Lung (tissue), 12 donors: Measurements from ENCODE around the gene MRPL42. TPM values are rescaled to one million over a fixed set of nuclear protein-coding genes. Genes with fewer than 3 reads are reported as not detected.

Experiments used
- ATAC-seq: fragments of 200-7000 bp; cut with Tn5 transposase; one replicate; pipeline ENCODE4 v1.9.1; 2020; ENCODE audit warnings: moderate number of reproducible peaks; ENCODE audit not compliant: insufficient read depth, low FRiP score
- DNase-seq, 3 donors: peaks; one replicate each; pipeline ENCODE4 v3.0.0-alpha.2; 2013 to 2017
- H3K27ac ChIP-seq, 2 donors: one replicate each; pipeline ENCODE4 v1.5.1; 2013; ENCODE audit warnings: mild to moderate bottlenecking in 2 of 2, moderate library complexity in 2 of 2, control low read depth in 1 of 2, inconsistent platforms in 1 of 2, low read depth in 1 of 2, low read length in 1 of 2
- H3K27me3 ChIP-seq, 3 donors: one replicate each; pipeline ENCODE4 v1.5.1; 2013; ENCODE audit warnings: low read length in 2 of 3; ENCODE audit not compliant: control insufficient read depth in 3 of 3, insufficient read depth in 3 of 3
- H3K36me3 ChIP-seq, 4 donors: one replicate each; pipeline ENCODE4 v1.5.1; 2013; ENCODE audit warnings: low read length in 4 of 4, mild to moderate bottlenecking in 1 of 4, moderate library complexity in 1 of 4; ENCODE audit not compliant: control insufficient read depth in 4 of 4, insufficient read depth in 4 of 4
- H3K4me1 ChIP-seq, 5 donors: one replicate each; pipeline ENCODE4 v1.5.1; 2013; ENCODE audit warnings: low read length in 5 of 5, mild to moderate bottlenecking in 2 of 5, moderate library complexity in 1 of 5; ENCODE audit not compliant: control insufficient read depth in 5 of 5, insufficient read depth in 5 of 5
- H3K4me3 ChIP-seq: one replicate; pipeline ENCODE4 v1.5.1; 2013; ENCODE audit warnings: mild to moderate bottlenecking, control low read depth, moderate library complexity
- H3K9ac ChIP-seq, 2 donors: one replicate each; pipeline ENCODE4 v1.5.1; 2013; ENCODE audit warnings: low read length in 2 of 2, control low read depth in 1 of 2; ENCODE audit not compliant: insufficient read depth in 1 of 2
- H3K9me3 ChIP-seq, 4 donors: one replicate each; pipeline ENCODE4 v1.5.1; 2013; ENCODE audit warnings: low read length in 3 of 4, mild to moderate bottlenecking in 1 of 4, moderate library complexity in 1 of 4; ENCODE audit not compliant: control insufficient read depth in 4 of 4, insufficient read depth in 3 of 4
- CTCF ChIP-seq: IDR thresholded peaks from 2 replicates; pipeline ENCODE4 v1.5.1; 2012; ENCODE audit warnings: mild to moderate bottlenecking; ENCODE audit errors: control extremely low read depth, extremely low read depth
- WGBS, 2 donors: extraction: QIAGEN DNeasy Blood & Tissue Kit; methylation state at CpG; one replicate each; pipeline ENCODE4 v1.1.7; 2013; 5-methylcytosine and 5-hydroxymethylcytosine counted together
- polyA plus RNA-seq, 2 donors: library from polyadenylated mRNA; stranded (reverse); fragments of 200-250 nt; gene quantifications; one replicate each; pipeline ENCODE4 v1.2.1, GENCODE V29; 2013
- total RNA-seq, 2 donors: library from RNA; depleted of rRNA in 1 of 2; stranded (reverse); fragments of >200 nt in 1 of 2; gene quantifications; one replicate each; pipeline ENCODE4 v1.2.1, GENCODE V29; 2014 to 2021
- donor health status: control.
- donor health status: control.
- donor health status: Bipolar disorder and iron deficiency.
- donor health status: healthy.
- donor health status: DM: yes; HTN: yes; CAD: no.

The MRPL42 gene
- total and polyA plus RNA-seq, 4 donors: 27.5 to 65.7 (median 43.6) TPM

GRCh38 chr12:93519859-93520258 is 52.5 kb downstream of the MRPL42 start:
- H3K27ac ChIP-seq: no peak overlapping the region
- DNase-seq: no peak
- H3K27me3 ChIP-seq: no peaks in the 10 kb centered on the region
- H3K4me3 ChIP-seq: no peak overlapping the region
- no peak for ATAC-seq
- no peak overlapping the region for H3K9ac ChIP-seq
- no peaks in the 10 kb centered on the region for H3K9me3 ChIP-seq
- H3K4me1 ChIP-seq: peaks cover 0 to 4% (median 0%) of the 10 kb centered on the region in 5 donors
- no peak for TF ChIP-seq CTCF
- WGBS, 2 donors: 79 to 88% methylated on average over 2 of the region's 2 CpGs
- H3K36me3 ChIP-seq: peaks cover 0 to 4% (median 0%) of the 10 kb centered on the region in 4 donors

- 80 to 92% methylated on average over 2 of the region's 2 CpGs for WGBS, 2 donors
- Histone ChIP-seq H3K4me3 (no peak overlapping the region), H3K9ac (no peak overlapping the region), H3K4me1 (peaks cover 0 to 4% (median 0%) of the 10 kb centered on the region in 5 donors), H3K27ac (no peak overlapping the region), H3K36me3 (peaks cover 0 to 2% (median 0%) of the 10 kb centered on the region in 4 donors), H3K9me3 (no peaks in the 10 kb centered on the region), H3K27me3 (no peaks in the 10 kb centered on the region)
- TF ChIP-seq CTCF: no peak
- DNase-seq (no peak), ATAC-seq (no peak)
Observed at GRCh38 chr12:93520454-93520853, 53.1 kb downstream of the MRPL42 start.

GRCh38 chr12:93521225-93522080 is 54.1 kb downstream of the MRPL42 start:
- no peak for TF ChIP-seq CTCF
- peaks cover 0 to 4% (median 0%) of the 10 kb centered on the region in 5 donors for H3K4me1 ChIP-seq
- DNase-seq (peak; percentile 63 to 75 (median 70)), ATAC-seq (no peak)
- H3K27ac ChIP-seq: no peak overlapping the region
- 62 to 84% methylated on average over 6 of the region's 6 CpGs for WGBS, 2 donors
- no peaks in the 10 kb centered on the region for H3K9me3 ChIP-seq
- H3K4me3 ChIP-seq: no peak overlapping the region
- H3K36me3 ChIP-seq: no peaks in the 10 kb centered on the region
- H3K27me3 ChIP-seq: no peaks in the 10 kb centered on the region
- no peak overlapping the region for H3K9ac ChIP-seq
